ENCODE data around the gene NCL.
A peak's percentile ranks its signal among the peaks of the same experiment; 100 is the strongest.

NCL gene

GRCh38 chr2:231463698-231464575, at the start of gene NCL:
Gene NCL, minus strand, starts transcription at chr2:231464484. Its CDS starts 131 bp downstream, at chr2:231464353.
- peak; percentile 90 for DNase-seq (ENCODE audit: low read depth)
- peak within 1 kb of the TSS; percentile 91 for H3K4me3 ChIP-seq (ENCODE audit: control insufficient read depth, low read depth, low read length)
- TF ChIP-seq CTCF (IDR thresholded peaks at IDR 0.05; ENCODE audit: control insufficient read depth, insufficient read depth, low read depth, low read length, missing control alignments): no peak

- peak overlapping the region; percentile 82 for H3K4me3 ChIP-seq (ENCODE audit: control insufficient read depth, low read depth, low read length)
- no peak for DNase-seq (ENCODE audit: low read depth)
- no peak for TF ChIP-seq CTCF (IDR thresholded peaks at IDR 0.05; ENCODE audit: control insufficient read depth, insufficient read depth, low read depth, low read length, missing control alignments)
Measured at GRCh38 chr2:231513746-231514224, 49.5 kb upstream of the NCL start.

- no peak for TF ChIP-seq CTCF (IDR thresholded peaks at IDR 0.05; ENCODE audit: control insufficient read depth, insufficient read depth, low read depth, low read length, missing control alignments)
- DNase-seq (ENCODE audit: low read depth): no peak
- no peak overlapping the region for H3K4me3 ChIP-seq (ENCODE audit: control insufficient read depth, low read depth, low read length)
Measured at GRCh38 chr2:231512222-231512621, 47.9 kb upstream of the NCL start.

GRCh38 chr2:231503766-231504165, 39.5 kb upstream of the NCL start:
- TF ChIP-seq CTCF (IDR thresholded peaks at IDR 0.05; ENCODE audit: control insufficient read depth, insufficient read depth, low read depth, low read length, missing control alignments): no peak
- DNase-seq (ENCODE audit: low read depth): no peak
- H3K4me3 ChIP-seq (ENCODE audit: control insufficient read depth, low read depth, low read length): no peak overlapping the region

GRCh38 chr2:231502596-231502995, 38.3 kb upstream of the NCL start:
- no peak for TF ChIP-seq CTCF (IDR thresholded peaks at IDR 0.05; ENCODE audit: control insufficient read depth, insufficient read depth, low read depth, low read length, missing control alignments)
- no peak for DNase-seq (ENCODE audit: low read depth)
- no peak overlapping the region for H3K4me3 ChIP-seq (ENCODE audit: control insufficient read depth, low read depth, low read length)

GRCh38 chr2:231497651-231498050, 33.4 kb upstream of the NCL start:
- no peak for TF ChIP-seq CTCF (IDR thresholded peaks at IDR 0.05; ENCODE audit: control insufficient read depth, insufficient read depth, low read depth, low read length, missing control alignments)
- H3K4me3 ChIP-seq (ENCODE audit: control insufficient read depth, low read depth, low read length): no peak overlapping the region
- no peak for DNase-seq (ENCODE audit: low read depth)
